HAP-1 (cell line): ENCODE data around the gene MXD1.

Experiments used
- DNase-seq, 2 experiments: peaks; one replicate each; pipeline ENCODE4 v3.0.0-alpha.2; 2016 to 2020; ENCODE audit warnings: low spot score in 2 of 2
- H3K27me3 ChIP-seq: fragments of 250-450 bp; sonication (Bioruptor Pico); 2 replicates; pipeline ENCODE4 v1.5.1; 2020; ENCODE audit warnings: low read depth, mild to moderate bottlenecking, moderate library complexity
- H3K36me3 ChIP-seq: fragments of 250-450 bp; sonication (Bioruptor Pico); replicated peaks from 2 replicates; pipeline ENCODE4 v1.5.1; 2020; ENCODE audit warnings: mild to moderate bottlenecking
- H3K4me1 ChIP-seq: fragments of 250-450 bp; sonication (Bioruptor Pico); 2 replicates; pipeline ENCODE4 v1.5.1; 2020; ENCODE audit warnings: mild to moderate bottlenecking
- H3K4me3 ChIP-seq: fragments of 250-450 bp; sonication (Bioruptor Pico); 2 replicates; pipeline ENCODE4 v1.5.1; 2020; ENCODE audit warnings: mild to moderate bottlenecking, moderate library complexity
- H3K9me3 ChIP-seq: fragments of 250-450 bp; sonication (Bioruptor Pico); 2 replicates; pipeline ENCODE4 v1.5.1; 2020; ENCODE audit warnings: mild to moderate bottlenecking, moderate library complexity
- in situ Hi-C: fragments of 300-500 bp; cut with MboI; formaldehyde crosslinking; loops from 3 replicates; pipeline ENCODE4 v1.14.3; 2020; ENCODE audit warnings: low sequenced_read_pairs, inconsistent platforms, mixed read lengths

MXD1 gene

DNA sequence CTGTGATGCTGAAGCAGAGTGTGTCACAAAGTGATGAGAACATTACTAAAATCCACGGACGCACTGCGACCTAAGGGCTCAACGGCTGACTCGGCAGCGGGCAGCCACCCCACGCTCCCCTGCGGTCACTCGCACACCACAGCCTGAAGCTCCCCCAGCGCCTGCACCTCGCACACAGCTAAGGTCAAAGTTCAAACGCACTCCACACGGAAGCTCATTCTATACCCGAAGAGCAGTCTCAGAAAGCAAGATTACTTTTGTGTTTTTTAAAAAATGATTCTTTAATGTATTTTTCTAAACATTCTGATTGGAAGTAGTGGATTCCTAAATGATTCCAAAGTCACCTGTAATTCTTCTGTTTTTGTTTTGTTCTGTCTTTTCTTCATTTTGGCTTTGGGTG lies 24.8 kb downstream of the MXD1 start:
- in situ Hi-C loops = no loop called here
- no peaks in the 10 kb centered on the region for H3K4me1 ChIP-seq
- H3K36me3 ChIP-seq = peaks cover 3% of the 10 kb centered on the region
- no peak overlapping the region for H3K4me3 ChIP-seq
- H3K9me3 ChIP-seq = no peaks in the 10 kb centered on the region
- no peaks in the 10 kb centered on the region for H3K27me3 ChIP-seq
- DNase-seq = no peak

DNA sequence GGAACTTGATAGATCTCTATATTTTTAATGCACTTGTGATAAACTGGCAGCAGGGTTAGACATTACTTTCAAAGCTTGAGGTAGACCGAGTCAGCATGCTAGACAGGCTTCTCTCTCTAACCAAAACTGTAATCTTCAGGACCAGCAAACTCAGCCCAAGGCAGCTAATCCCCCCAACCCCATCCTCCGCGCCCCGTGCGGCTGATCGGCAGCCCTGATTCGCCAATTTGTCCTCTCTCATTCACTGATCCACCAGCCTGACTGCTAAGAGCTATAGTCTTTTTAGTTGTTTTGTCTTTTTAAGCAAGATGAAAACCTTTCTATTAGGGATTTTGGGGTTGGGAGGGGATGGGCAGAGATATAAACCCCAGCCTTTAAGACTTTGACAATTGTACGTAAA lies 25.8 kb downstream of the MXD1 start:
- Histone ChIP-seq H3K4me3 (no peak overlapping the region), H3K36me3 (peaks cover 3% of the 10 kb centered on the region), H3K27me3 (no peaks in the 10 kb centered on the region), H3K9me3 (no peaks in the 10 kb centered on the region), H3K4me1 (no peaks in the 10 kb centered on the region)
- in situ Hi-C loops = no loop called here
- no peak for DNase-seq

DNA sequence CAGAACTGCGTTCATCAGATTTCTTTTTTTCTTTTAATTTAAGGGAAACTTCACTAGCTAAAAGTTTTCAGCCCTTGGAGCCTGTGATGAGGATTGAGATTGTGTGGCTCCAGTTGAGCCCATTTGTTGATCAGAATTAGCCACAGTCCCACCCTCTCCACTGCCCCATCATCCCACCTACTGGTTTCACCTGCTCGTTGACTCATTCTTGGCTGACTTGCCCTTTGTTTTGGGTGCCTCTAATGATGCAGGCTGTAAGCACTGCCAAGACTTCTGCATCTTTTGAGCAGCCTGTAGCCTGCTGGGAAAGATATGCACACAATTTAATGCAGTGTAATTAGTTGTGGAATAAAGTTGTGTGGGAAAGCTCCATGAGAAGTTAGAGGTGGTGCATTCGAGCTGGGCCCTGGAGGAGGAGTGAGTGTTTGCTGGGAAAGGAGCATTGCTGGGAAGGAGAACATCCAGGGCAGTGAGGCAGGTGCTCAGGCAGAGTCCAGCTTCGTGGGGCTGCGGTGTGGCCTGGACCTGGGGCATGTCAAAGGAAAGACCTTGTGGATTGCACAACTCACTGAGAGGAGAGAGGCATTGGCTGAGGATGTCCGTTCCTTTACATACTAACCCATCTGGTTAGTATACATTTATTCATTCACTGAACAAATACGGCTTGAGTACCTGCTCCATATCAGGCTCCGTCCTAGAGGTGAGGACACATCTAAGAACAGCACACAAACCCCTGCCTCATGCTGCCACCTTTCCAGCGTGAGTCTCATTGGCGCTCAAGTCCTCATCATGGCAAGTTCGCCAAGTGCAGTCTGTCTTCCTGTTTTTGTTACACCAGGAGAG lies 28.3 kb downstream of the MXD1 start:
- in situ Hi-C loops = no loop called here
- DNase-seq = no peak
- no peaks in the 10 kb centered on the region for H3K4me1 ChIP-seq

DNA sequence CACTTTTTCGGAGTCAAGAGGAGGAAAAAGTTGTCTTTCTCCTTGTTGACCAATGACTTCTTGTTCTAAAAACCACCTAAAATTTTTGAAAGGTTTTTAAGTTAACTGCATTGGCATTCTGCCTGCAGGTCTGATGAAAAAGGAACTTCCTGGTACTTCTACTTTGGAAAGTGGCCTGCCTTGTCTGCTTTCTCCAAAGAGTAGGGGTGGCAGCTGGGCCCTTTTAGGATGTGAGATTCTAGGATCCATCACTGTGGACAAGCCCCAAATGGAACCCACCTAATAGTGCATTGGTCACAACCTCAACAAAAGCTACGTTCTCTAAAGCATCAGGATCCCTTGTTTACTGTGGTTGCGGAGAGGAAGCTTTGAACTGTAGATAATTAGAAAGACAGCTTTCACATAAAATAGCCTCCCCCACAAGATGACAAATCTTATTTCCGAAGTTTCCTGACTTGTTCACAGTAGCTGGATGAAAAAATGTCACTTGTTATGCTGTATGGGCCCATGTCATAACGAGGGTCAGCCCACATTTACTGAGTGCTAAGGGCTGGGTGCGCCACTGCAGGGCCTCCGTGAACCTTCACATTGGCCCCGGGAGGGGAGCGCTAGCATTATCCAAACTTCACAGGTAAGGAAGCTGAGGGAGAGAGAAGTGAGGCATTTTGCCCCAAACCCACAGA lies 29.1 kb downstream of the MXD1 start:
- Histone ChIP-seq H3K4me1 (no peaks in the 10 kb centered on the region), H3K27me3 (no peaks in the 10 kb centered on the region), H3K4me3 (no peak overlapping the region), H3K9me3 (no peaks in the 10 kb centered on the region), H3K36me3 (no peaks in the 10 kb centered on the region; the same call in none of the 2 replicates)
- in situ Hi-C loops = no loop called here
- no peak for DNase-seq

More for the DNA sequence above, 28.3 kb downstream of the MXD1 start:
- no peaks in the 10 kb centered on the region for H3K27me3 ChIP-seq
- no peaks in the 10 kb centered on the region; the same call in none of the 2 replicates for H3K36me3 ChIP-seq
- no peak overlapping the region for H3K4me3 ChIP-seq
- H3K9me3 ChIP-seq = no peaks in the 10 kb centered on the region

- DNase-seq = no peak
- Histone ChIP-seq H3K4me1 (no peaks in the 10 kb centered on the region), H3K27me3 (no peaks in the 10 kb centered on the region), H3K4me3 (no peak overlapping the region), H3K9me3 (no peaks in the 10 kb centered on the region), H3K36me3 (no peaks in the 10 kb centered on the region; the same call in none of the 2 replicates)
- in situ Hi-C loops = no loop called here
Observed at GRCh38 chr2:69944756-69945155, 29.8 kb downstream of the MXD1 start.

DNA sequence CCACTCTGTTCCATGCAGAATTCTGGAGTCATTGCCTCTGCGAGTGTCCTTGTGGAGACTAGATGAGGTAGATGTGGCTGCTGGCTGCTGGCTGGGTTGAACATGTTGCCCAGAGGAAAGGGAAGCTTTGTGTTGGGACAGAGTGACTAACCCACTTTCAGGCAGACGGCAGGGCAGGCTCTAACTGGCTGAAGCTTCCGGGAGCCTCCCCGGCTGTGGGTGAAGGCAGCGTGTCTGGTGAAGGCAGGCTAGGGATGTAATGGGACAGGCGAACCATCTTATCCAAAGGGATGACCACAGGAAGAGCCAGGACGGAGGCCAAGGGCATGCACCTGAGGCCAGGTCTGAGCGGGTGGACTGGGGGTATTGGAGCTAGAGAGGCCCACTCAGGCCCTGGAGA lies 30.5 kb downstream of the MXD1 start:
- in situ Hi-C loops = no loop called here
- H3K36me3 ChIP-seq = no peaks in the 10 kb centered on the region; the same call in none of the 2 replicates

GRCh38 chr2:69945941-69946340 lies 31.0 kb downstream of the MXD1 start:
- Histone ChIP-seq H3K9me3 (no peaks in the 10 kb centered on the region), H3K36me3 (no peaks in the 10 kb centered on the region; the same call in none of the 2 replicates), H3K27me3 (no peaks in the 10 kb centered on the region), H3K4me3 (no peak overlapping the region), H3K4me1 (no peaks in the 10 kb centered on the region)
- DNase-seq = no peak
- in situ Hi-C loops = no loop called here

More for the DNA sequence above, 30.5 kb downstream of the MXD1 start:
- Histone ChIP-seq H3K4me3 (no peak overlapping the region), H3K27me3 (no peaks in the 10 kb centered on the region), H3K9me3 (no peaks in the 10 kb centered on the region), H3K4me1 (no peaks in the 10 kb centered on the region)
- no peak for DNase-seq

GRCh38 chr2:69946351-69947324 lies 31.7 kb downstream of the MXD1 start:
- H3K4me3 ChIP-seq = no peak overlapping the region
- DNase-seq = no peak
- H3K36me3 ChIP-seq = no peaks in the 10 kb centered on the region
- no peaks in the 10 kb centered on the region for H3K27me3 ChIP-seq
- in situ Hi-C loops = no loop called here
- H3K4me1 ChIP-seq = no peaks in the 10 kb centered on the region
- no peaks in the 10 kb centered on the region for H3K9me3 ChIP-seq

- Histone ChIP-seq H3K4me3 (no peak overlapping the region), H3K27me3 (no peaks in the 10 kb centered on the region), H3K9me3 (no peaks in the 10 kb centered on the region), H3K36me3 (no peaks in the 10 kb centered on the region), H3K4me1 (no peaks in the 10 kb centered on the region)
- in situ Hi-C loops = no loop called here
- DNase-seq = no peak
Observed at GRCh38 chr2:69947325-69947931, 32.5 kb downstream of the MXD1 start.

GRCh38 chr2:69948032-69948962 lies 33.4 kb downstream of the MXD1 start:
- no peak for DNase-seq
- no peaks in the 10 kb centered on the region for H3K9me3 ChIP-seq
- no peaks in the 10 kb centered on the region for H3K4me1 ChIP-seq
- H3K36me3 ChIP-seq = no peaks in the 10 kb centered on the region
- no peak overlapping the region for H3K4me3 ChIP-seq
- in situ Hi-C loops = no loop called here
- no peaks in the 10 kb centered on the region for H3K27me3 ChIP-seq

- no peaks in the 10 kb centered on the region for H3K36me3 ChIP-seq
- in situ Hi-C loops = no loop called here
- H3K4me3 ChIP-seq = no peak overlapping the region
- no peaks in the 10 kb centered on the region for H3K27me3 ChIP-seq
- H3K9me3 ChIP-seq = no peaks in the 10 kb centered on the region
- no peaks in the 10 kb centered on the region for H3K4me1 ChIP-seq
- no peak for DNase-seq
Observed at GRCh38 chr2:69948963-69949645, 34.2 kb downstream of the MXD1 start.

DNA sequence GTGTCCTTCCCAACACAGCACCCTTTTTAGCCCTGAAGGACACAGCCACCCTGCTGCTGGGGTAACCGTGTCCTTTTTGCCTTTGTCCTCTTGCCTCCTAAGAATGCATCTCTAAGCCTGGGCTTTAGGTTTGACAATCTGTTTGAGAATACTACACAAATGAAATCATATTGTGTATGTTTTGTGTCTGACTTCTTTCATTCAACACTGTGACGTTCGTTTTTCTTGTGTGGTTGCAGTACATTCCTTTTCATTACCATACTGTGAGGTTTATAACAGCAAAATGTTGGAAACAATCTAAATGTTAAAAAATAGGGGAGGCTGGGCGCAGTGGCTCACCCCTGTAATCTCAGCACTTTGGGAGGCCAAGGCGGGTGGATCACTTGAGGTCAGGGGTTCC lies 35.3 kb downstream of the MXD1 start:
- no peaks in the 10 kb centered on the region for H3K36me3 ChIP-seq
- in situ Hi-C loops = no loop called here
- H3K27me3 ChIP-seq = no peaks in the 10 kb centered on the region
- no peaks in the 10 kb centered on the region; the same call in 1 of the 2 replicates for H3K9me3 ChIP-seq
- no peaks in the 10 kb centered on the region for H3K4me1 ChIP-seq
- H3K4me3 ChIP-seq = no peak overlapping the region
- no peak for DNase-seq
